B cell (primary cell): ENCODE results near the gene HTRA3. TPM values are rescaled to one million over a fixed set of nuclear protein-coding genes. Genes with fewer than 3 reads are reported as not detected.

ENCODE experiments used
- ATAC-seq: fragments of 200-7000 bp; cut with Tn5 transposase; one replicate; pipeline ENCODE4 v1.10.0; 2021; ENCODE audit warnings: low read depth, mild to moderate bottlenecking, moderate number of reproducible peaks, moderate library complexity
- CTCF ChIA-PET: fragments of 350-600 bp; sonication (Branson Sonifier 250); formaldehyde crosslinking; loops from one replicate; lab custom pipeline; 2021; ENCODE audit warnings: antibody characterized with exemption, inconsistent platforms; lab: Charles Lee
- POLR2A ChIA-PET: fragments of 350-600 bp; sonication (Branson Sonifier 250); formaldehyde crosslinking; loops from one replicate; lab custom pipeline; 2021; ENCODE audit warnings: antibody characterized with exemption; lab: Charles Lee
- DNase-seq: peaks from one replicate; pipeline ENCODE4 v3.0.0; 2013
- H2AFZ ChIP-seq: 2 replicates; pipeline ENCODE4 v1.6.1; 2012; ENCODE audit warnings: mild to moderate bottlenecking, low read depth, low read length; ENCODE audit not compliant: insufficient read depth, poor library complexity, severe bottlenecking
- H3K27ac ChIP-seq, 2 donors: 1 replicate in 1 of 2; 2 replicates in 1 of 2; pipeline ENCODE4 v1.5.1; 2012 to 2013; ENCODE audit warnings: low read length in 2 of 2, mild to moderate bottlenecking in 2 of 2, moderate library complexity in 1 of 2
- H3K27me3 ChIP-seq, 4 experiments: fragments of 200-600 bp in 1 of 4; sonication (generic) in 1 of 4; replicated peaks in 1 of 4; 1 replicate in 2 of 4; 2 replicates in 2 of 4; pipeline versions ENCODE4 v1.6.1 to v1.7.0; 2013 to 2016; ENCODE audit warnings: low read length in 3 of 4, mild to moderate bottlenecking in 2 of 4, mixed read lengths in 1 of 4, moderate library complexity in 1 of 4; ENCODE audit not compliant: insufficient read depth in 4 of 4, control insufficient read depth in 3 of 4; ENCODE audit errors: control extremely low read depth in 1 of 4
- H3K36me3 ChIP-seq, 2 experiments: replicated peaks in 1 of 2; 1 replicate in 1 of 2; 2 replicates in 1 of 2; pipeline versions ENCODE4 v1.6.1 to v1.7.1; 2013; ENCODE audit warnings: low read length in 1 of 2; ENCODE audit not compliant: insufficient read depth in 2 of 2, control insufficient read depth in 1 of 2; ENCODE audit errors: control extremely low read depth in 1 of 2, extremely low read depth in 1 of 2
- H3K4me1 ChIP-seq, 2 donors: fragments of 200-600 bp in 1 of 2; sonication (generic) in 1 of 2; 1 replicate in 1 of 2; 2 replicates in 1 of 2; pipeline versions ENCODE4 v1.5.1 to v1.6.1; 2013 to 2017; ENCODE audit warnings: low read length in 2 of 2; ENCODE audit not compliant: control insufficient read depth in 2 of 2, insufficient read depth in 2 of 2
- H3K4me2 ChIP-seq: replicated peaks from 2 replicates; pipeline ENCODE3; 2012; ENCODE audit warnings: mild to moderate bottlenecking, low read depth, low read length; ENCODE audit not compliant: poor library complexity, severe bottlenecking
- H3K4me3 ChIP-seq, 5 experiments: fragments of 200-600 bp in 1 of 5; sonication (generic) in 1 of 5; 1 replicate in 3 of 5; 2 replicates in 2 of 5; pipeline versions ENCODE4 v1.5.1 to v1.7.0; 2011 to 2016; ENCODE audit warnings: low read length in 4 of 5, mild to moderate bottlenecking in 4 of 5, low read depth in 2 of 5, control low read depth in 1 of 5, moderate library complexity in 1 of 5; ENCODE audit not compliant: insufficient read depth in 1 of 5; ENCODE audit errors: control extremely low read depth in 1 of 5, extremely low read depth in 1 of 5
- H3K79me2 ChIP-seq: fragments of 200-600 bp; sonication (generic); one replicate; pipeline ENCODE4 v1.6.0; 2016; ENCODE audit warnings: low read length; ENCODE audit not compliant: control insufficient read depth, insufficient read depth
- H3K9ac ChIP-seq: fragments of 200-600 bp; sonication (generic); 2 replicates; pipeline ENCODE4 v1.6.1; 2017; ENCODE audit warnings: mild to moderate bottlenecking, low read length, moderate library complexity
- H3K9me3 ChIP-seq, 3 donors: one replicate each; pipeline versions ENCODE4 v1.6.1 to v1.7.1; 2013; ENCODE audit warnings: low read length in 2 of 3; ENCODE audit not compliant: control insufficient read depth in 2 of 3, insufficient read depth in 1 of 3; ENCODE audit errors: control extremely low read depth in 1 of 3
- H4K20me1 ChIP-seq: 2 replicates; pipeline ENCODE4 v1.6.0; 2012; ENCODE audit warnings: mild to moderate bottlenecking, low read length; ENCODE audit not compliant: insufficient read depth, control insufficient read depth, poor library complexity, severe bottlenecking
- H3K27ac Mint-ChIP-seq: one replicate; pipeline ENCODE4 v1.8.0; 2021; ENCODE audit warnings: mixed read lengths
- H3K27me3 Mint-ChIP-seq: one replicate; pipeline ENCODE4 v1.8.0; 2021; ENCODE audit warnings: mixed read lengths
- H3K4me1 Mint-ChIP-seq: one replicate; pipeline ENCODE4 v1.8.0; 2021; ENCODE audit warnings: mixed read lengths
- H3K4me3 Mint-ChIP-seq: one replicate; pipeline ENCODE4 v1.8.0; 2021; ENCODE audit warnings: mixed read lengths
- H3K9me3 Mint-ChIP-seq: one replicate; pipeline ENCODE4 v1.8.0; 2022; ENCODE audit warnings: mixed read lengths; ENCODE audit not compliant: insufficient read depth
- CTCF ChIP-seq: fragments of 200-600 bp; IDR thresholded peaks from one replicate; pipeline ENCODE4 v1.8.0; 2022; ENCODE audit warnings: antibody characterized with exemption, mild to moderate bottlenecking
- EZH2 ChIP-seq: IDR thresholded peaks from 2 replicates; pipeline ENCODE4 v1.6.1; 2012; ENCODE audit warnings: borderline replicate concordance, low read depth, mild to moderate bottlenecking, moderate library complexity, low read length; ENCODE audit not compliant: insufficient read depth, poor library complexity, severe bottlenecking
- WGBS: methylation state at CpG from one replicate; pipeline ENCODE4 v1.1.5; 2013; ENCODE audit warnings: missing lambda C conversion rate; ENCODE audit not compliant: insufficient coverage; 5-methylcytosine and 5-hydroxymethylcytosine counted together
- intact Hi-C: fragments of 100-400 bp; cut with micrococcal nuclease; formaldehyde crosslinking; loops from one replicate; pipeline ENCODE4 v1.10.0; 2022
- polyA plus RNA-seq: library from polyadenylated mRNA; depleted of rRNA; stranded (reverse); fragments of >200 nt; gene quantifications from 2 replicates; pipeline ENCODE4 v1.2.3, GENCODE V29; 2012
- total RNA-seq, 2 donors: library from RNA; stranded (reverse); fragments of 120-200 nt in 1 of 2; gene quantifications; 1 replicate in 1 of 2; 2 replicates in 1 of 2; pipeline versions ENCODE4 v1.2.3 to v1.2.4, GENCODE V29; 2013 to 2022

The HTRA3 gene
- total and polyA plus RNA-seq, 2 donors (not counting 1 experiment from before 2014, with no cell fraction given): not detected

GRCh38 chr4:8325291-8325973 is 55.9 kb downstream of the HTRA3 start:
- Histone ChIP-seq H2AFZ (no peak overlapping the region), H3K36me3 (no peaks in the 10 kb centered on the region), H3K27me3 (no peaks in the 10 kb centered on the region), H3K9me3 (no peaks in the 10 kb centered on the region), H3K4me2 (no peak overlapping the region), H3K79me2 (no peaks in the 10 kb centered on the region), H4K20me1 (no peaks in the 10 kb centered on the region), H3K9ac (no peak overlapping the region), H3K4me3 (no peak overlapping the region), H3K27ac (no peak overlapping the region), H3K4me1 (no peaks in the 10 kb centered on the region)
- TF ChIP-seq CTCF (no peak), EZH2 (no peak)
- H3K4me1 Mint-ChIP-seq: no peaks in the 10 kb centered on the region
- H3K27me3 Mint-ChIP-seq: peaks cover 2% of the 10 kb centered on the region
- ATAC-seq (no peak), DNase-seq (no peak)
- intact Hi-C loops: no loop called here
- no peaks in the 10 kb centered on the region for H3K9me3 Mint-ChIP-seq
- ChIA-PET POLR2A (no interaction called here), CTCF (no interaction called here)
- no peak overlapping the region for H3K27ac Mint-ChIP-seq
- no peak overlapping the region for H3K4me3 Mint-ChIP-seq
- 78% methylated on average over 8 of the region's 8 CpGs for WGBS

GRCh38 chr4:8326206-8326605 is 56.7 kb downstream of the HTRA3 start:
- CTCF ChIA-PET: no interaction called here
- POLR2A ChIA-PET: no interaction called here
- no peaks in the 10 kb centered on the region for H3K9me3 Mint-ChIP-seq
- intact Hi-C loops: no loop called here
- peaks cover 2% of the 10 kb centered on the region for H3K27me3 Mint-ChIP-seq
- no peaks in the 10 kb centered on the region for H3K4me1 Mint-ChIP-seq
- no peaks in the 10 kb centered on the region for H3K27me3 ChIP-seq
- no peak overlapping the region for H3K4me2 ChIP-seq
- DNase-seq (no peak), ATAC-seq (no peak)
- no peak for TF ChIP-seq EZH2
- TF ChIP-seq CTCF: no peak
- no peak overlapping the region for H3K27ac ChIP-seq
- H3K27ac Mint-ChIP-seq: no peak overlapping the region
- no peaks in the 10 kb centered on the region for H3K4me1 ChIP-seq
- H2AFZ ChIP-seq: no peak overlapping the region
- H3K9ac ChIP-seq: no peak overlapping the region
- no peaks in the 10 kb centered on the region for H3K36me3 ChIP-seq
- no peaks in the 10 kb centered on the region for H3K9me3 ChIP-seq
- no peak overlapping the region for H3K4me3 Mint-ChIP-seq
- no peaks in the 10 kb centered on the region for H3K79me2 ChIP-seq
- H3K4me3 ChIP-seq: no peak overlapping the region
- H4K20me1 ChIP-seq: no peaks in the 10 kb centered on the region
